ENCODE results near the gene PARP1.

Gene PARP1

GRCh38 chr1:226405411-226405988 lies 2.4 kb downstream of the PARP1 start:
- DNase-seq (ENCODE audit: low read depth in 2 of 2) = no peak

DNA sequence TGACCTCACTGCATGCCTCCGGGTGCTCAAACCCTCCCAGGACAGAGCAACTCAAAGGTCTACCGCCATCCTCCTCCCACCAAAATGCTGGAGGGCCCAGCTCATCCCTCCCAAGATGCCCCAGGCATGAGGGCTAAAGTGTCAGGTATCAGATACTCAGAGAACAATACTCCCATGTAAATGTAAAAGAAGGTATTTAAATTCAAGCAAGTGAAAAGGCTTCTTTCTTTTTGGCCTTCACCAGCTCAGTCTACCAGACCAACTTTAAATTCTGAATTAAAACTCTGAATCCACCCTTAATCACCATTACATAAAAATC lies 3.0 kb downstream of the PARP1 start:
- DNase-seq (ENCODE audit: low read depth in 2 of 2) = no peak

DNA sequence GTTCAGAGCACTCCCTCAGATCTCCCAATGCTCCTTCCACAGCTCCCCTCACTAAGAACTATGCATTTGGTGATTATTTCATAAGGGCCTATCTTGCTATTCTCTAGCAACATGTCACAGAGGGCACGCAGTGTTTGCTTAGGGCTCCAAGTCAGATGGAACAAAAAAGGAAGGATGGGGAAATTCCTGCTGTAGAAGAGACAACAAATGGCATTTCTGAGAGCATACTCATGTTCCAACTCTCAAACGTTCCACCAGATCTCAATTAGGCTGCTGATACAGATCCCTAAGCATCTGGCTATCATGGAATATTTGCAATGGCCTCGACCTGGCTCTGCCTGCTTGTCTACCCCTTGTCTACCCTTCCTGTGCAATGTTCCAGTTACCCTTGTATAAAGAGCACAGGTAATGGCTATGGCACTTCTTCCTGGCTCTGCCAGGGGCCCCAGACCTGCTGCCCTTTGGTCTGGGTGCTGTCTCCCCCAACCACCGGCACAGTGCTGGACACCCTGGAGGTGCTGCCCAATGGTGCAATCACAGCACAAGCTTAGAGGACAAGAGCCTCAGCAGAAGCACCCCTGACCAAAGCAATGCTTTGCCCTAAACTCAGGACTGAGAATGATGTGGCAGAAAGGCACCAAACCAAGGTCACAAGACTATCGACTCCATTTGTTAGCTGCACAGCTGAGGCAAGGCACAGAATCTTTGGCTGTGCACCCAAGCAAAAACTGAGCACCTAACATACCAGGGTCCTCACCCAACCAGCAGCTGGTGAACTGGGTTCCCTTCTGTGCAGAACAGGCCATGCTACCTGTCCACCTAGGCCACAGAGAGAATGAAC lies 3.6 kb downstream of the PARP1 start:
- no peak for DNase-seq (ENCODE audit: low read depth in 2 of 2)

DNA sequence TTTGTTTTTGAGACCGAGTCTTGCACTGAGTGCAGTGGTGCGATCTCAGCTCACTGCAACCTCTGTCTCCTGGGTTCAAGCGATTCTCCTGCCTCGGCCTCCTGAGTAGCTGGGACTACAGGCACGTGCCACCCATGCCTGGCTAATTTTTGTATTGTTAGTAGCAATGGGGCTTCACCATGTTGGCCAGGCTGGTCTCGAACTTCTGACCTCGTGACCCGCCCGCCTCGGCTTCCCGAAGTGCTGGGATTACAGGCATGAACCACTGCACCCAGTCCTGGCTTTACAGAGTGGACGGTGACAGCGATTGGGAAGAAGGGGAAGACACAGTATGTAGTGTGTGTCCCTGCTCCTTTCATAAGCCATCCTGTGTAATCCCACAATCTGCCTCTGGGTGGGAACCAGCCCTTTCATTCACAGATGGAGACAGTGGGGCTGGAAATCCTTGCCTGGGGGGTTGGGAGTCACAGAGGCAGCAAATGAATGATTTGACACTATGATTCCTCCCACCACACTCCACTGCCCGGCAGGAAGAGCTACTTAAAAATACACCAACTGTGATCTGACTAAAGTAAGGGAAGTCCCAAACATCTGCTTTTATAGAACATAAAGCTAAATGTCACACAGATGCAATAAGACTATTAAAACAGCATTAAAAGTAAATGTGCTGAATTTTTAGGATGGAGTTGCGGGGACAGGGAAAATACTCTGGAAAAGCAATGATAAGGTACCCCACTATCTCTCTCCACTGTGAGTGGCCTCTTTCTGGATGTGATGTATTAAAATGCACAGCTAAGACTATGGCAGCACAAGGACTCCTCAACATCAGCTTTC lies 4.5 kb downstream of the PARP1 start:
- DNase-seq (ENCODE audit: low read depth in 2 of 2) = no peak

DNA sequence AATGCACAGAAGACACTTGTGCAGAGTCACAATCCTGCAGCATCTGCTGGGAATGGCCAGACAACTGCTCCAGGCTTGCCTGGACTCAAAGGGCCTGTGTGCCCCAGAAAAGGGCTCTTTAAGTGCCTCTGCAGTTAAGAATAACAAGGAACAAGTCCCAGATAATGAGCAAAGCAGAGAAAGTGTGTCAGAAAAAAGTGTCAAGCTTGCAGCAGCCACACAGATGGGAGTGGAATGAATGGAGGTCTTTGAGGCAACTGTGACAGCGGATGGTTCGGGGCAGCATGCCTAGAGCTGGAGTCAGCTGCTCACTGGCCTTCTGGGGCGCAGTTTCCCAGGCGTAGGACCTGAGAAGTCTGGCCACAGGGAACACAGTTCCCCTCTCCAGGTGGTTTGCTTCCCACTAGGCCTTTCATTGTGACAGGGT lies 5.1 kb downstream of the PARP1 start:
- no peak for DNase-seq (ENCODE audit: low read depth in 2 of 2)

DNA sequence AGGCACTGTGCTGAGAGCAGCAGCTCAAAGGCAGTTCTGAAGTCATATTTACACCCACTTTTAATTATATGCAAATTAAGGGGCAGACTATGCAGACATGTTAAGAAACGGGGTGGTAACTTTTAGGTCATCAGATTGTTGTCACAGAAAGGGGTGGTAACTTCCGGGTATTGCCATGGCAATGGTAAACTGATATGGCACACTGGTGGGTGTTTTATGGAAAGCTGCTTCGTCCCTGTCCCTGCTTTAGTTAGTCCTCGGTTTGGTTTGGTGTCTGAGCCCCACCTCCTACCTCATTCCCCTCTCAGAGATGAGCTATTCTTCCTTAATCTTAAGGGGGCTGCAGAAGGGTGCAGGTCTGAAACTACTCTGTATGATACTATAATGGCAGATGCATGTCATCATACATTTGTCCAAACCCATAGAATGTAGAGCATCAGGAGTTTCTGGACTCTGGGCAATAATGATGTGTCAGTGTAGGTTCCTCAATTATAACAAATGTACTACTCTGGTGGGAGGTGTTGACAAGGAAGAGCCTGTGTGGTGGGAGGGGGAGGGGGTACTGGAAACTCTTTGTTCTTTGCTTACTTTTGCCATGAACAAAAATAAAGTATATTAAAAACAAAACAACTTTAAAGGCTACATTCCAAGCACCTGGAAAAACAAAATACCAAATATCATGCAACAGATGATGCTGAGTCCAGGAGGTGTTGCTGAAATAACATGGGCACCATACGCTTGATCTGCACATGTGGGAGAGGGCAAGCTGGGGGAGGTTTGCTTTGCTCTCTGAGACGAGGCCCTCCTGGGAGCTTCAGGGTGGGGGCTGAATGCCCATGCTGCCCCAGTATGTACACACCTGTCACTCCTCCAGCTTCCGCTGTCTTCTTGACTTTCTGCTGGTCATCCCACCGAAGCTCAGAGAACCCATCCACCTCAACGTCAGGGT lies 6.3 kb downstream of the PARP1 start:
- DNase-seq (ENCODE audit: low read depth in 2 of 2) = no peak

DNA sequence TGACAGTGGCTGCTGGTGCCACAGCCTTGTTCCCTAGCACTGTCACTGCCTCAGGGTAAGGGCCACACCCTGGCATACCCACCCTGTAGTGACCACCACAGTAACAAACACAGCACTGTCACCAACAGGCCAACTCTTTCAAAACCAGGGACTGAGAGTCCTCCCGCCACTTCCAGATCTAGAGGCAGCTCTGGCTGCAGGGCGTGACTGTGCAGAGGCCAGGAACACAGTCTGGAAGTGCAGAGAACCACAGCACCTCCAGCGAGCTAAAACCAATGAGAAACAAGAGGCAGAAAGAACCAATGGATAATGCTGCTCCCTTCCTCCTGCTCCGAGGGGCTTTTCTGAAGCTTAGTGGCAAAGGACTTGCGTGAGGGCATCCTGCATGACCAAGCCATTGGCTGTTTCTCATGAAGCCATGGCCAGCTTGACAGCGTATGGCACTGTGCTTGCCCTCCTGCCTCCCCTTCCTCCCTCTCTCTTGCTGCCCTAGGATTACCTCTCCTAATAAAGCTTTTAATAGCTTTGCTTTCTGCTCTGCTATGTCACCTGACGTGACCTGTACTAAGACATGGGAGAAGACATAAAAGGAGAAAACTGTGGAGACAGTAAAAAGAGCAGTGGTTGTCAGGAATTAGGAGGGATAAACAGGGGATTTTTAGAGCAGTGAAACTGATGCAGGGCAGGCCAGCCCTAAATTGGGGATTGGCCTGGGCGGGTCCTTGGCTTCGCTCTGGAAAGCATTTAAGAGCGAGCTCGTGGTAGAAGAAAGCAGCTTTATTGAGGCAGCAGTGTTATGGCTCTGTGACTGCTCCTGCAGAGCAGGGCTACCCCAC lies 7.2 kb downstream of the PARP1 start:
- no peak for DNase-seq (ENCODE audit: low read depth in 2 of 2)

DNA sequence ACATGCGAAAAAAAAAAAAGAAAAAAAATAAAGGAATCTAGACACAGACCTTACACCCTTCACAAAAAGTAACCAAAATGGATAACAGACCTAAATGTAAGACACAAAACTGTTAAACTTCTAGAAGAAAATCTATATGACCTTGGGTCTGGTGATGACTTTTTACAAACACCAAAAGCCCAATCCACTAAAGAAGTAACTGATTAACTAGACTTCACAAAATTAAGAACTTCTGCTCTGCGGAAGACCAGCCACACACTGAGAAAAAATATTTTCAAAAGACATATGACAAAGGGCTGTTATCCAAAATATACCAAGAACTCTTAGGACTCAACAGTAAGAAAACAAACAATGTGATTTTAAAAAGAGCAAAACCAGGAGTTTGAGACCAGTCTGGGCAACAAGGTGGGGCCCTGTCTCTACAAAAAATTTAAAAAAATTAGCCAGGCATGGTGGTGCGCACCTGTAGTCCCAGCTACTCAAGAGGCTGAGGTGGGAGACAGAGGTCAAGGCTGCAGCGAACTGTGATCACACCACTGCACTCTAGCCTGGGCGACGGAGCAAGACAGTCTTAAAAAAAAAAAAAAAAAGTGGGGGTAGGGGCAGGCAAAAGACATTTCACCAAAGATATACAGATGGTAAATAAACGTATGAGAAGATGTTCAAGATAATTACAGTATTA lies 9.8 kb downstream of the PARP1 start:
- DNase-seq (ENCODE audit: low read depth in 2 of 2) = no peak

DNA sequence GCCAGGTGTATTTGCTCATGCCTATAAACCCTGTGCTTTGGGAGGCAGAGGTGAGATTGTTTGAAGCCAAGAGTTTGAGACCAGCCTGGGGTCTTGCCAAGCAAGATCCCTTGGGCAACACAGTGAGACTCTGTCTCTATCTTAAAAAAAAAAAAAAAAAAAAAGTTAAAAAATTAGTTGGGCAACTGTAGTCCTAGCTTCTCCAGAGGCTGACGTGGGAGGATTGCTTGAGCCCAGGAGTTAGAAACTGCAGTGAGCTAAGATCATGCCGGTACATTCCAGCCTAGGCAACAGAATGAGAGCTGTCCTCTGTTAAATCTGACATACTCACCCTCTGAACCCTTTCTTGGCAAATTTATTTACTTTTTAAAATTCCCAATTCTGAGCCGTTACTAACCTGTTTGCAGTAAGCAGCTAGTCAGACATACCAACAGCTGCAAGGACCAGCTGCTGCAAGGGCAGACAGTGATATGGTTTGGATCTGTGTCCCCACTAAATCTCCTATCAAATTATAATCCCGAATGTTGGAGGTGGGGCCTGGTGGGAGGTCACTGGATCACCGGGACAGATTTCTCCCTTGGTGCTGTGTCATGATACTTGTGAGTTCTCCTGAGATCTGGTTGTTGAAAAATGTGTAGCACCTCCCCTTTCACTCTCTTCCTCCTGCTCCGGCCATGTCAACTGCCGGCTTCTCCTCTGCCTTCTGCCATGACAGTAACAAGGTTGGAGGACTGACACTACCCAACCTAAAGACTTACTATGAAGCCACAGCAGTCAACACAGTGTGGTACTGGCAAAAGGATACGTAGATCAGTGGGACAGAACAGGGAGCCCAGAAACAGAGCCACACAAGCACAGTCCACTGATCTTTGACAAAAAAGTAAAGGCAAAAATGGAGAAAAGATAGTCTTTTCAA lies 10.6 kb downstream of the PARP1 start:
- no peak for DNase-seq (ENCODE audit: low read depth in 2 of 2)

DNA sequence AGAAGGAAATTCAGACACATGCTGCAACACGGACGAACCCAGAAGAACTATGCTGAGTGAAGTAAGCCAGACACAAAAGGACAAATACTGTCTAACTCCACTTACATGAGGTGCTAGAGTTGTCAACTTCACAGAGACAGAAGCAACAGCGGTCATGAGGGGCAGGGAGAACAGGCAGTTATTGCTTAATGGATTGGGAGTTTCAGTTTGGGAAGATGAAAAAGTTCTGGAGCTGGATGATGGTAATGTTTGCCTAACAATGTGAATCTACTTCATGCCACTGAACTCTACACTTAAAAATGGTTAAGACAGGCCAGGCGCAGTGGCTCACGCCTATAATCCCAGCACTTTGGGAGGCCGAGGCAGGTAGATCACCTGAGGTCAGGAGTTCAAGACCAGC lies 12.1 kb downstream of the PARP1 start:
- DNase-seq (ENCODE audit: low read depth in 2 of 2) = no peak

DNA sequence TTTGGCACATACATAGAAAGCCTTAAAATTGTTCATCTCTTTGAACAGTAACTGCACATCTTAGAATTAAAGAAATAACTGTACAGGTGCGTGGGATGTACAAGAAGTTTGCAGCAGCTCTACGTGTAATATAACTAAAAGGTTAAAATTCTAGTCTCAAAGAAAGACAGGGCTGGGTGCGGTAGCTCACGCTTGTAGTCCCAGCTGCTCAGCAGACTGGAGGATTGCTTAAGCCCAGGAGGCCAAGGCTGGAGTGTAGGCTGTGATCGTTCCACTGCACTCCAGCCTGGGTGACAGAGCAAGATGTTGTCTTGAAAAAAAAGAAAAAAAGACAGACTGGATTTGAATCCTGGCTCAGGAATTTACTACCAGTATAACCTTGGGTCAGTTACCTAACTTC lies 13.4 kb downstream of the PARP1 start:
- DNase-seq (ENCODE audit: low read depth in 2 of 2) = no peak

DNA sequence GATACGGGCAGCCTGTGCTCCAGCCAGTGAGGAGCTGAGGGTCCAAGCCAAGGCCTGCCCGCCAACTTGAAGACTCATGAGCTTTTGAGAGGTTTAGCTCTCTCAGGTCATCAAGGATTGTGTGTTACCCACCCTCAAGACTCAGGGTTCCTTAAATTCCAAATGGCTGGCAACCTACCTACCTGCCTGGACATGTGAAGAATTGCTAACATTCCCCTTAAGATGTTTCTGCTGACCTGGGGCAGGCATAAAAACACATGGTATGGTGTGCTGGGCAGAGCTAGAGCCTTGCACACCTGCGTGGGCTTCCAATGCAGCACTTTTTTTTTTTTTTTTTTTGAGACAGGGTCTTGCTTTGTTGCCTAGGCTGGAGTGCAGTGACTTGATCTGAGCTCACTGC lies 17.2 kb downstream of the PARP1 start:
- DNase-seq (ENCODE audit: low read depth in 2 of 2) = no peak

DNA sequence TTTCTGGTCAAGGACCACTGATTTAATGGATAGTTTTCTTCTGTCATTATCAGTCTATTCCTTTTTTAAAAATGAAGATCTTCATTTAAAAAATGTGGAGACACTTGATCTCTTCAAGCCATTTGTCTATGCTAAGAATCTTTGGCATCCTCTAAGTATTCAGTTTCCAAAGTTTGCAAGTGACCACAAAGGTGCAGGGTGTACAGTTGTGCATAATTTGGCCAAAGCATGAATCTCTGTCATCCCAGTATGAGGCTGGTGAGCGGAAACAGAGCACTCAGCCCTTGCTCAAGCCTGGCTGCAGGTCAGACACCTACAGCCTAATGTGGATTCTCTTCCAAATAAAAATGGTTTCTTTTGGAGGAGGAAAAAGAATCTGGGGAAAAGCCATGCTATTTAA lies 19.8 kb downstream of the PARP1 start:
- DNase-seq (ENCODE audit: low read depth in 2 of 2) = no peak

DNA sequence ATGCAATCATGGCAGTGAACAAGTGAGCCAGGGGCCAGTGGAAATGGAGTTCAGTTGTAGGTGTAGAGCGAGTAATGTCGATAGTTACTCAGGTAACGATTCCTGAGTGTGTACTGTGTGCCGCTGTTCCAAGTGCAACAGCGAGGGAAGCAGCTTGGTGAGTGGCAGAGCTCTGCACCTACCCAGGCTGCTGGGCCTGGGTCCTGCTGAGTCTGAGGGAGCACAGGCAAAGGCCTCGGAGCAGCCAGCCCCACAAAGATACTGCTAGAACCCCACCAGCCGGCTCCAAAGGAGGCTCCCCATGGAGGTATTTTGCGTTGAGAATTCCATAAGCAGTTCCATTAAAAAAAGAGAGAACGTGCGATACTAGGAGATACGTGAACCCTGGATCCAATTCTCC lies 23.2 kb downstream of the PARP1 start:
- no peak for DNase-seq (ENCODE audit: low read depth in 2 of 2)

GRCh38 chr1:226384040-226384439 lies 23.9 kb downstream of the PARP1 start:
- no peak for DNase-seq (ENCODE audit: low read depth in 2 of 2)

DNA sequence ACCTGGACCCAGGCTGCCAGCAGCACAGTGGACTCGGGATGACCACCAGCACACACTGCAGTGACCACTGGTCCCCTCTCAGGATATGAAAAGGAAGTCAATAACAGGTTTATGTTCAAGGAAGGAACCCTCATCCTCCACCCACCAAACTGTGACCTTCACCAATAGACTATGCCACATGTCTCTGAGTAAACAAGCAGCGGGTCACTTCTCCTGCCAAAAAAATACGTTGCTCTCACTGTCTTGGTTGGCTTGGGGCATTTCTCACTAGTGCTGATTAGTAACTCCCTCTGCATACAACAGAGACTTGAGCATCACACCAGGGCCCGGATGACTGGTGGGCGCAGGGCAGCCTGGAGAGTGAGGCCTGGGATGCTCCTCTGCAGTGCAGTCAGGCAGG lies 25.9 kb downstream of the PARP1 start:
- DNase-seq (ENCODE audit: low read depth in 2 of 2) = no peak

DNA sequence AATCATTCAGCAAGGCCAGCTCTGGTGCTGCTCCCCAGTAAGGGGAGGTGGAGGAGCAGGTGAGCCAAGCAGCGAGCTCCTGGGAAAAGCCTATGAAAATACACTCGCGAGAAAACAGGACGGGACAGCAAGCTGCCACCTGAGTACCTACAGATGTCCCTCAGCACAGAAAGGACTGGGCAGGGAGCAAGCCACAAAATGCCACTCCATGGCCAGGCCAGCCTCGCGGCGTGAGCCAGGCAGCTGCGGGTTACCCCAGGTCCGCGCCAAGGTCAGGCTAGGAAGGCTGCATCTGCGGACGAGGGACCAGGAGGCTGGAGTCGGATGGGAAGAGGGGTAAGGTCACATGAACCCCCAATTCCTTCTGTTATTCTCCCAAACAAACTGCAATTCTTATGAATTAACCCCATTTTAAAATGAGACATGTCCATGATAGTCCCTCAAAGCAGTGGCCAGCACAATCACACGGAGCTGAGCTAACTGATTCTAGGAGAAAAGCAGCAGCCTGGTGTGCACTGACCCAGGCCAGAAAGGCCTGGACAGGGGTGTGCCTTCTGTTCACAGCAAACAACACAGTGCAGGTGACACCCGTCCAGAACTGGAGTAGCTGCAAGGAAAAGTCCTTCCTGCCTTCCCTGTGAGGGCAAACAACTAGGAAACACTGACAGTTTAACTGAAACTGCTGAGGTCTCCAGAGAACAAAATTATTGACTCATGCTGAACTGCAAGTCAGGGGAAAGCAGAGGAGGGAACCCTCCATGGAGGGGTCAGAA lies 26.5 kb downstream of the PARP1 start:
- no peak for DNase-seq (ENCODE audit: low read depth in 2 of 2)

DNA sequence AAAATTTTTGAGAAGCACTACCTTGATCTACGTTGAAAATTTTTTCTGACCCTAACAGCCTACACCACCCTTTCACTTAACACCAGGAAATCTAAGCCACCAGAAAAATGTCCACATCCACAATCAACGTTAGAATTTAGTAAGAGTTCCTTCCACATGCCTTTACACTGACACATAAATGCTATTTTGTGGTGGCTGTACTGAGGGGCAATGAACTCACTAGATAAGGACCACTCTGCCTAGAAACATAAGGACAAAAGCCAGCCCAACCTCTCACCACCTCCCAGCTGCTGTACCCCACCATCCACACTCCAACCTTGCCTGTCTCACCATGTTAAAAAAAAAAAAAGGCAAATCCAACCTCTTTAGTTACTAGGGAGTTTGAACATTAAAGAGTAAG lies 29.8 kb downstream of the PARP1 start:
- no peak for DNase-seq (ENCODE audit: low read depth in 2 of 2)

All from activated CD4-positive, alpha-beta T cell treated with anti-CD3 and anti-CD28 coated beads for 24 hours (primary cell).